NCI-H524 (cell line): ENCODE measurements around the gene ATP8A2.
"Not testable (repeated sequence)": the region's sequence is repeated elsewhere in the genome, so short reads cannot be mapped to it uniquely, and the experiment has no call there.

Source experiments
- DNase-seq, 2 experiments: peaks; one replicate each; lab custom pipeline; 2025; lab: John Stamatoyannopoulos, UW

Gene ATP8A2

DNA sequence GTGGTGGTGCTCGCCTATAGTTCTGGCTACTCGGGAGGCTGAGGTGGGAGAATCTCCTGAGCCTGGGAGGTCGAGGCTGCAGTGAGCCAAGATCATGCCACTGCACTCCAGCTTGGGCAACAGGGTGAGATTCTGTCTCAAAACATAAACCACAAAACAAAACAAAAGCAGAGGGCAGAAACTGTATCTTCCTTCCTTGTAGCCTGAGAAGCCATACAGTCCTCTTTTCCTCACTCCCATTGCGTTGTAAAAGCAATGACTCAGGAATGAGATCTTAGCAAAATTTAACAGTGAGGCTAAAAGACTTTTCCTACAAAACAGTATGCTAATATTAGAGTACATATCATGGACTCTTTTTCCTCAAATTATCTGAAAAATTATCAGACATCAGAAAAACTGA is 549.2 kb downstream of the ATP8A2 start:
- no peak for DNase-seq

DNA sequence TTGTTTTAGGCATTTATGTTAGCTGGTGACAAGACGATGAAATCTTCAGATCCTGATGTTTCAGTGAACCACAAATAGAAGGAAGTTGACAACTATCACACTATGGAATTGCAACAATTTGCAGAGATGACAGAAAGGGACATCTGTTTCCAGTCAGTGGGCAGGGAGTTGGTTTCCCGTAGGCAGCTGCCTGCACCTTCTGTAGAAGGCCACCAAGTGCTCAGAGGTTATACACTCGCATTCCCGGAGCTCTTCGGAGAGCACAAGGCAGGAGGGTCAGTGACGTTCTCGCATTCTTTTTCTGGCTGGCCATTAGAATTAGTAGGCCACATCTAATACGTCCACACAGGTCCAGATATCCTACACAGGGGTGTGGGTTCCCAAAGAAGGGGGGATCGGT is 550.6 kb downstream of the ATP8A2 start:
- no peak for DNase-seq

DNA sequence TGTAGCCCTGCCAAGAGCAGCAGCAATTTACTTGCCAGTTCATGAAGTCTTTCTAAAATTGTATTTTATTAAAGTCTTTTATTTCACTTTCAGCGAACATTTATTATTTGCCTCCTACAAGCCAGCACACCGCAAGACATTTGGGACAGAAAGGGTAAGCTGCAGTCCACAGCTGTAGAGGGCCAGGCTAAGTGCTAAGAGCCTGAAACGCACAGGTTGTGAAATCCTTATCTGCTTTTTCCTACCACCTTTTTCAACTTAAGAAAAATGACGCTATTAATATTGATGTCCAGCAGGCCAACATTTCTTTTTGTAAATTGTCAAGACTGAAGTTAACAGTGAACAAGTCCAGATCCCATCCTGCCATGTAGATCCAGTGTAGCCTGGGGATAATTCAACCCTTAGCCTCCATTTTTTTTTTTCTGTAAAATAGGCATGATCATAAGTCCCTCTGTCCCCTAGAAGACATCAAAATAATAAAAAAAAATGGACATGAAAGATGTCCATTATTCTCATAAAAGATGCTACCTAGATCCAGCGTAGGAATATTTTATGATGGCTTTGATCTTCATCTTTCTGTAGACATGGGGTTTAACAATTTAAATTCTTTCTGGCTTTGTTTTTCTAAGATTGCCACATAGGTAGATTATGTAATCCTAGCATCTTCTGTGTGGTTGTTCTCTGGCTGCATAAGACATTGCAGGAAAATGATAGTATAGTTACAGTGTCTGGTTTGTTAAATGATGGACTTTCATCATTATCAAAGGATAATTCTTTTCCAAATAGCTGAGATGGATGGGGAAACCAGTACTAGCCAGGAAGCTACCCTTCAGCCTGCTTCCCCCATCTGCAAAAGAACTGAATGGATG is 551.7 kb downstream of the ATP8A2 start:
- DNase-seq, result no peak

DNA sequence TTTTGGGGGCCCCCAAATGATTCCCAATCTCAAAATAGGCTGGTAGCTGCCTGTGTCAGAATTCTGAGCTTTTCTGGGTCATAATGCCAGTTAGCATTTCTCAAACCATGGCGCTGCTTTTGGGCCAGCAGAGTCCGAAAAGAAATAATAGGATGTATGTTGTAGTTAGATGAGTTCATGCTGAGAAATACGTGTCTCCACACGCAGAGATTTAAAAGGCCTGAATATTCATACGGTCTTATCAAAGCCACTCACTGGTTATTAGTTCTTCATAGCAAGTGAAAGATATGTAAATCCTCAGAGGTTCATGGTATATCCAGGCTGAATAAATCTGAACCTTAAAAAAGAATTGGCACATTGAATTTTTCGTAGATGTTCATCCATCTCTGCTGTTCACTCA is 555.6 kb downstream of the ATP8A2 start:
- DNase-seq, result peak in 1 of 2 experiments; percentile 12

DNA sequence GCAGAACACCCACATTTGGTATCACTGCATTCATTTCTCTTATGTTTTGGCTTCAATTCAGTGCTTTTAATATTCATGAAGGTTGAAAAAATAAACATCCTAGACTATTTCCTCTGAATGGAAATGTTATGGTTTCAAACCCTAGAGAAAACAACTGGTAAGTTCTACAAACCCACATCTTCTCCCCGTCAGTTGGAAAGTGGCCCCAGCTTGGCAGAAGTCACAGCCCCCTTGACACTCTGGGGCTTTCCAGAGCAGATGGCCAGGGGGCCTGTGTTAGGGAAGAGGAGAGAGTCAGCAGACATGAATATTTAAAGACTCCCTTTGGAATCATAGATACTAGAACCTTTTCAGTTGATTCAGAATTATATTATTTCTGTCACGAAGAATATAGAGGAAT is 556.2 kb downstream of the ATP8A2 start:
- DNase-seq, result peak; percentile 67 to 86

DNA sequence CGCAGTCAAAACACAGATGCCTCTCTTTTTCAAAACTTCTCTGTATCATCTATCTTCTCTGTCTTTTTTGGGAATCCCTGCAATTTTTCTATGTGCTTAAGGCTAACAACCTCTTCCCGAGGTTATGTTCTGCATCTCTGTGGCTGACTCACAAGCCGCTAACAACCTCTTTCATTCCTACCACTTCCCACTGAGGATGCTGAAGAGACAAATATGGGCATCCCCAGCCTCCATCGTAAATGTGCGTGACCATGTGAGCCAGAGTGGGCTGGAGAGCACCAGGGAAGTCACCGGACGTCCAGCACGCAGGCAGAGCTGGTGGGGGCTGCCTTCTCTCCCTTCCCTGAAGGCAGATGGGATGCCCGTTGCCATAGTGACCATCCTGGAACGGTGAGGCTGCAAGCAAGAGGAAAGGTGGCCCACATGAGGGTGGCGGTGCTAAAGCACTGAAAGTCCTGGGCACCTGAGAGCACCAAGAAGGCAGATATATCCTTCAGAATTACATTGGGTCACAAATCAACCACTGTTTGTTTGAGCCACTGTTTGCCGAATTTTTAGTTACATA is 557.2 kb downstream of the ATP8A2 start:
- peak in 1 of 2 experiments; percentile 45 for DNase-seq

DNA sequence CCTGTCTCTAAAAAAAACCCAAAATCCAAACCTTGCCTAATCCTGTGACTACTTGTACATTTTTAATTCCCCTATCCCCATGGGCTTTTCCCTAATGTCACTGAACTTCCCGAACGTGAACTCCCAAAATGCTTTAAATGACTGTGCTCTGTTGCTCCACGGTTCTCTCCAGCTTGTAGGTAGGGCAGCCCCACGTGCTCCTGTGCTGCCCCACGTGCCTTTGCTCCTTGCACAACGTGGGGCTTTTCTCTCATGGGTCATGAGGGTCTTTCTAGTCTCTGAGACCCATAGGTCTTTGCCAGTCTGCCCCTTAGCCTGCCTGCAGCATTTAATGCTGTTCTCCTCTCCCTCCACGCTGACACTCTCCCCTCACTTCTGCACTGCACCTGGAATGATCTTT is 558.0 kb downstream of the ATP8A2 start:
- DNase-seq, result no peak

DNA sequence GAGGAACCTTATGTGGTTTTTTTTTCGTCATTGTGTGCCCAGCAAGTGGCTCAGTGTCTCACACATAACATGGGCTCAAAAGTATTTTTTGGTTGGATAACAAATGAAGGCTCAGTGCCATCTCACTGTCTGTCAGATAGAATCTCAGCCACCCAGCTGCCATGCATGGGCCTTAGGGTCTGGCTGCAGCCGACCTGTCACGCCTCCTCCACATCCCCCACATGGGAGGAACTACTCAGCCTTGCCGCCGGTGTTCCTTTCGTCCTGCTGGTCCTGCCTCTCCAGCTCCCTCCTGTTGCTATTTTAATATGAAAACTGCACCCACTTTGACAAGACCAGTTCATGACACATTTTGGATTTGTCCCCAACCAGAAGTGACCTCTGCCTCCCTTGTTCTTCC is 558.9 kb downstream of the ATP8A2 start:
- no peak for DNase-seq

DNA sequence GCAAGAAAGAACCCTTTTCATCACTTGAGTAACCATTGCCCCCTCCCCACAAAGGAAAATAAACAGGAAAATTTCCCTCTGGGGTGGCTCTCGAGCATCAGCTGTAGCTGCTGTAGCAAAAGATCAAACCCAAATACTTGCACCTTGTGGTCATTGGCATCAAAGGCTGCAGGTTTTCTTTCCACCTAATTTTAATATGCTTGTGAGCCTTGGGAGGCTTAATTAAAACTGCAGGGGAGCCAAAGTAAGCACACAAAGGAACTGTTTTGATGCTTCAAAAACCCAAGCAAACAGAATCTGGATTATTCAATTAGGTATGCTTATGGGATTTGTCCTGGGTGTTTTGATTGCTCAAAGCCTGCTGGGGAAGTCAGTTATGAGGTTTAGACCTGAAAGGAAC is 560.6 kb downstream of the ATP8A2 start:
- no peak for DNase-seq

DNA sequence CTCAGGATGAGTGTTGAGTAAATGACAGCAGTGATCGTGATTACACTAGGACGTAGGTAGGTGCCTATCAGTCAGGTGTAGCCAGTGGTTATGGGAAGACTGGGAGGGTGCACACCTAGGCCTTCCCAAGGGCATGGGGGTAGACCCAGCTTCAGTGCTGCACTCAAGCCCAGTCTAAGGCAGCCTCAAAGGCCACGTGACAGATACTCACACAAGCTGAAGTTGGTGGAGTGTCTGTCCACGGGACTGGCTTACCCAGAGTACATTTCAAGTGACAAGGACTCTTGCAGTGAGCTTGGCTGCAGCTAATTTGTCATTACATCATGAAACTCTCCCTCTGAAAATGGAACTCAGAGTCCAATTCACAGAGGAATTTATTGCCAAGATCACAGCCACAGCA is 561.7 kb downstream of the ATP8A2 start:
- peak in 1 of 2 experiments; percentile 59 for DNase-seq

DNA sequence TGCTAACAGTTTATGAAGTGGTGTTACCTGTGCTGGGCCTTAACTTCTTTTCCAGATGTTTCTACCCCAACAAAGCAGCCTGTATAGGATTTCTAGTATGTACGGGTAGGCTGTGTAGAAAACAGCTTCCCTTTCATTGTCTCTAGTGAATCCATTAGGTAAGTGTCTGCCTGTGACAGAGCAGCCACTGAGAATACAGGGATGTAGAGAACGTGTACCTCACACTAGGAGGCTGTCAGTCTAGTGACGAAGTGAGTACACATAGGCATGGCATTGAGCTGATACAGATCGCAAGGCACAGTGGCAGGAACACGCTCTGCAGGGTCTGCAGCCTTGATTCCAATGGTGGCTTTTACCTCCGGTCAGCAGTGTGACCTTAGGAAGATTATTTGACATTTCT is 562.4 kb downstream of the ATP8A2 start:
- no peak for DNase-seq

DNA sequence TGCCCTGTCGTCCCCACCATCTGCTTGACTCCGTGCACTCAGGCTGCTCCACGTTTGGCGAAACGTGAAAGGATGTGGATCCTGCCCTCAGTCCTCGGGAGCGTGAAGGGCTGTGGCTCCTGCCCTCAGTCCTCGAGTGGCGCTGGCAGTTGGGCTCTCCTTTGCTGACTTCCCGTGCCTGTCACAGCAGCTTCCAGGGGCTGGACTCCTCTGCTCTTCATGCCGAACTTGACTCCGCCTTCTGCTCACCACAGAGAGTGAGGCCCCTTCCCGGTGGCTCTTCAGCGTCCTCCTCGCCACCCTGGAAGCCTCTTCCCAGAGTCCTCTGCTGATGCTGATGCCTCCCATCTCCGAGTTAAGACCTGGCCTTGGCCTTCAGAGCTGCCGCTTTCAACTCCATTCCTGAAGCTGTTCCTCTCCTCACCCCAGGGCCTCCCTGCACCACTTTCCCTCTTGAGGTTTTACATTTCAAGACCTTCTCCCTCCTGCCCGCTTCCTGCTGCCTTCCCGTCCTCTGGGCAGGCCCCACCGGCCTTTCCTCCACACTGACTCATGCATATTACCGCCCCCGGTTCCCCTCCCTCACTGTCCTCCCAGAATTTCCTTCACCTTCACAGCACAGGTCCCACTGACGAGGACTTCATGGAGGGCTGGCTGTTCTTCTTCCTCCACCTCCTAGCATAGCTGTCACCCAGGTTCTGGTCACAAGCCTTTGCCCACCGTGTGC is 568.4 kb downstream of the ATP8A2 start:
- no peak for DNase-seq

DNA sequence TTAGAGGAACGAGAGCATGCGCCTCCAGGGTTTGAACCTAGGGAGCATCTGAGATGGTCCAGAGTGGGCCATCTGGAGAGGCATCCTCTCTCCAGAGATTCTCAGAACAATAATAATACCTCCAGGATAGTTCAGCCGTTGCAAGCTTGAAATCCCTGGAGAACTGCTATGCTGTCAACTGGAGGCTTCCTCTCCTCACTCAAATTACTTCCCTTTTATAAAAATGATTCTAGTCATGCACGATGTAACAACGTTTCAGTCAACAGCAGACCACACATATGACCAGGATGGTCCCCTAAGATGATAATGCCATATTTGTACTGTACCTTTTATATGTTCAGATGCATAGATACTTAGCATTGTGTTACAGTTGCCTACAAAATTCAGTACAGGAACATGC is 571.3 kb downstream of the ATP8A2 start:
- DNase-seq, result no peak

DNA sequence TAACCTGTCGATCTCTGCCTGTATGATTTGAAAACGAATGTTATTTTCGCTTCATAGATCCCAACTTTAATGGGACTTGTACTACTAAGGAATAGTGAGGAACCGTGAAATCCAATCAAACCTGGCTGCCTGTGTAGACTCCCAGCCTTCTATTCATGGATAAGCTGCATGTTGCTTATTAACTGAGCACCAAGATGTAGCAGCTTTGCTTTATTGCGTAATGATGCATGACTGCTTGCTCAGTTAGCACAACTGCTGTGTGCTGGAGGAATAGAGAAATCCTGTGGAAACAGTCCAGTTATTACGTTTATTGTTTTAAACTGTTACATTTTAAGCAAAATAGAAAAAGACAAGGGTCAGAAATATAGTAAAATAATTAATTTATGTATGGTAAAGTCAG is 571.9 kb downstream of the ATP8A2 start:
- DNase-seq, result no peak

DNA sequence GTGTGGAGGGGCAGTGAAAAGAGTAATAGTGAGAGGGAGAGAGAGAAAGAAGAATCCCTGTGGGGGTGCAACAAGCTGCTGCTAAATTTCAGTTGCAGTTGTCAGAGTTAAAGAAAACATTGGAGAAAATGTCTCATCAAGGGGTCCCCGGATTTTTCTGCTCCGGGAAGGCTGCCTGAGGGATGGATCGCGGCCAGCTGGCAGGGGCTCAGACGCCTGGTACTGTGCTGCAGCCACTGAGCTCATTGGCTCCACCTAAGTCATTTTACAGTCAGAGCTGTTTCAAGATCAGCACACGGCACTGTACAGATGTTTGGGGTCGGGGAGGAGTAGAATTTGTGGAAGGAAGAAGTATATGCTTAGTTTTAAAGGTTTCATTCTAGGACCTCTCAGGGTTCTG is 573.8 kb downstream of the ATP8A2 start:
- no peak for DNase-seq

DNA sequence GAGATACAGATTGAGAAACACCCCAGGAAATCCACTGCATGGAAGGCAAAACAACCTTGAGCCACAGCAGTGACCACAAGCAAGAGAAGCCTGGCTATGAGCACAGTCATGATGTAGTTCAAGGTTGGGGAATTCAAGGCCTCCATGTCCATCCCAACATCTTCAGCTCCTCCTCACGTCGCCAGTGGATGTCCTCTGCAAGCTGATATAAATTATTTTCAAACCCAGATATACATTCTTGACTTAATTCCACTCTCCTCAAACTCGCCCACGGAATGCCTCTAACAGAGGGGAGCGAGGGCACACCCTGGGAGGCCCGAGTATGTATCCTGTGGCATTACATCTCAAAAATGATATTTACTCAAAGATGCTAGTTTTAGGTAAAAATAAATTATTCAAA is 574.5 kb downstream of the ATP8A2 start:
- no peak for DNase-seq

DNA sequence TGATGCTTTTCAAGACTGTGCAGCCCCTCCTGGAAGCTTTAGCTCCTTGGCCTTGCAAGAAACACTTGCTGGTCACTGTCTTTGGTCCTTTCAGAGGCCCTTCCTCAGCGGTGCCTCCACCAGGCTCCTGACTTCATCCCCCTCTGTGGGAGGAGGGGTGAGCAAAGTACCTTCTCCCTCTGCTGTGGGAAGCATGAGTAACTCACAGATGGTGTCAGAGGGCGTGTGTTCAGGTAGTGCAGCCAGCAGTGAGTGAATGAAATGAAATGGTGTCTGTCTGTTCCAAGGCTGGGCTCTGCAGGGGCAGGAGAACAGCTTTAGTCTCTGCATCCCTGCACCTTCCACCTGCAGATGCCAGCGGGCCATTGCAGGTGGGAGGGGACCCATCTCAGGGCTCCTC is 577.1 kb downstream of the ATP8A2 start:
- no peak for DNase-seq

DNA sequence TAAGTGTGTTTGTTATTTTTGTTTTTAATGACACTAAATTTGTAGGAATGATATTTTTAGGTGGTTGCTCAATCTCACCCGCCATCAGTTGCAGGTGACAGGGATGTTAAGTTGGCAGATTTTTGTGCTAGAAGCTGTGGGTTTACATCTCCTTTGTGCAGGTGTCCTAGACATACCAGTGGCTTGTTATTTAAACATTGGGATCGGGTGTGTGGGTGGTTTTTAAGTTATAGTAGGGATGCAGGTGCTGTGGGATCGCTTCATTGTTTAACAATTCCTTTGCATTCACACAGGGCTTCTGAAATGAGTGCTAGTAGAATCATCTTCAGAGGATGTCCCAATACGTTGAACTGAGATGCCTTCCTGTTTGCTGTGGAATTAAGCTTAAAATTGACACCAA is 580.1 kb downstream of the ATP8A2 start:
- no peak for DNase-seq

DNA sequence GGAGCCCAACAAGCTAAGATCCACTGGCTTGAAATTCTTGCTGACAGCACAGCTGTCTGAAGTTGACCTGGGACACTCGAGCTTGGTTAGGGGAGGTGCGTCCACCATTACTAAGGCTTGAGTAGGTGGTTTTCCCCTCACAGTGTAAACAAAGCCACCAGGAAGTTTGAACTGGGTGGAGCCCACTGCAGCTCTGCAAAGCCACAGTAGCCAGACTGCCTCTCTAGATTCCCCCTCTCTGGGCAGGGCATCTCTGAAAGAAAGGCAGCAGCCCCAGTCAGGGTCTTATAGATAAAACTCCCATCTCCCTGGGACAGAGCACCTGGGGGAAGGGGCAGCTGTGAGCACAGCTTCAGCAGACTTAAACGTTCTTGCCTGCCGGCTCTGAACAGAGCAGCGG is 582.3 kb downstream of the ATP8A2 start:
- not testable (repeated sequence) for DNase-seq

DNA sequence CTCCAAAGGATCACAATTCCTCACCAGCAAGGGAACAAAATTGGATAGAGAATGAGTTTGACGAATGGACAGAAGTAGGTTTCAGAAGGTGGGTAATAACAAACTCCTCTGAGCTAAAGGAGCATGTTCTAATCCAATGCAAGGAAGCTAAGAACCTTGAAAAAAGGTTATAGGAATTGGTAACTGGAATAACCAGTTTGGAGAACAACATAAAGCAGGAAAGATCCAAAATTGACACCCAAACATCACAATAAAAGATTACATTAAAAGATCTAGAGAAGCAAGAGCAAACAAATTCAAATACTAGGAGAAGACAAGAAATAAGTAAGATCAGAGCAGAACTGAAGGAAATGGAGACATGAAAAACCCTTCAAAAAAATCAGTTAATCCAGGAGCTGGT is 583.2 kb downstream of the ATP8A2 start:
- not testable (repeated sequence) for DNase-seq

DNA sequence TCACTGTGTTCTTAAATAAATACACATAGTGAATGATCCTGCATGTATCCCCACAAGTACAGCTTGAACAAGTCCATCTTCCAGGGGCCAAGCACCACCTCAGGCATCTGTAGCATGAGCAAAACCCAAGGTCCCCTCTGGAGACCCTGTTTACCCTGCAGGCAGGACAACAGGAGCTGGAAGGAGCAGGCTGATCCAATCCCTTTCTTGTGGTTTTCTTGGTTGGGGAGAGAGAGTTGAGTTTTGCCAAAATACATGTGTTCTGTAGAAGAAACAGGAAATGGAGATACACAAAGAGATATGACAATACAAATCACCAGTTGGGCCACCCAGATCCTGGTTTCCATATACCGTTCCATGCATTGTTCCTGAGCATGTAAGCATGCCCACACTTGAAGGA is 587.2 kb downstream of the ATP8A2 start:
- DNase-seq, result no peak

DNA sequence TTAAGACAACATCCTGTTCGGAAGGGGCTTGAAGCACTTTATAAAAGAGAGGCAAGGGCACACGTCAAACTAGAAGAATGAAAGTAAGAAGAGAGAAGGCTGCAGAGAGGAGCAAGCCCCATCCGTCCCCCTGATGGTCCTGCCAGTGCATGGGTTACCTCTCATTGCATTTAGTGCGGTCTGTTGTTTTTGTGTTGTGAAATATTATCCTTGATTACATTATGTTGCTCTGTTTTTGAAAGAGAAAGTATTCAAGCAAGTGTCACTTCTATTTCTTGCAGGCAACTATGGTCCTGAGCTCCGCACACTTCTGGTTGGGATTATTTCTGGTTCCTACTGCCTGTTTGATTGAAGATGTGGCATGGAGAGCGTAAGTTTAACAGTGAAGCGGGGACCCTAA is 589.5 kb downstream of the ATP8A2 start:
- no peak for DNase-seq

DNA sequence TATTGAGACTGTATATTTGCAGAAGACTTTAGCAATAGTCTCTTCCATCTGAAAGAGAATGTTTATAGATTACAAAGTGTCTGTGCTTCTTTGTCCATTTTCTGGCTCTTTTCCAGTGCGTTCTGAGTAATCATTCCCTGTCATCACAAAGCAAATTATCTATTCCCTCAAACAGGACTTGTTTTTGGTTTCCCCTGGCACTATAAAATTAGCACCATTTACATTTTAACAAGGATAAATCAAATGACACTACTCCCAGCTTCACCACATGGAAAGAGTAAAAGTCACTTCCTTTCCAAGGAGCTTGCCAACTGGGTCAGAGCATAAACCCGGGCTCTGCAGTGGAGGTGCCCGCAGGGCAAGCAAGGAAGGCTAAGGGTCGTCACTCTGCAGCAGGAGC is 591.9 kb downstream of the ATP8A2 start:
- no peak for DNase-seq
